KMS-11 (cell line): ENCODE measurements around the gene EPS15.
A peak's percentile ranks its signal among the peaks of the same experiment; 100 is the strongest.

ENCODE experiments used
- H2AFZ ChIP-seq: fragments of 200-600 bp; sonication (generic); 2 replicates; pipeline ENCODE4 v1.6.1; 2016; ENCODE audit warnings: antibody characterized with exemption, mixed run types, low read depth
- H3K27ac ChIP-seq: fragments of 200-600 bp; sonication (generic); 2 replicates; pipeline ENCODE4 v1.6.1; 2016; ENCODE audit warnings: mild to moderate bottlenecking, mixed run types
- H3K27me3 ChIP-seq: fragments of 200-600 bp; sonication (generic); 2 replicates; pipeline ENCODE4 v1.6.1; 2017; ENCODE audit warnings: mild to moderate bottlenecking, low read depth, mixed run types, moderate library complexity; ENCODE audit not compliant: insufficient read depth
- H3K36me3 ChIP-seq: fragments of 200-600 bp; sonication (generic); 2 replicates; pipeline ENCODE4 v1.6.1; 2017; ENCODE audit warnings: mild to moderate bottlenecking, mixed run types; ENCODE audit not compliant: insufficient read depth
- H3K4me1 ChIP-seq: fragments of 200-600 bp; sonication (generic); 2 replicates; pipeline ENCODE4 v1.6.1; 2016; ENCODE audit warnings: mild to moderate bottlenecking, low read depth, mixed run types; ENCODE audit not compliant: poor library complexity, severe bottlenecking
- H3K4me2 ChIP-seq: fragments of 200-600 bp; sonication (generic); 2 replicates; pipeline ENCODE4 v1.7.0; 2016; ENCODE audit warnings: mild to moderate bottlenecking, mixed run types
- H3K4me3 ChIP-seq: fragments of 200-600 bp; sonication (generic); IDR thresholded peaks from 2 replicates; pipeline ENCODE4 v1.6.1; 2017; ENCODE audit warnings: low read depth, low read length, mixed read lengths; ENCODE audit not compliant: insufficient read depth
- H3K79me2 ChIP-seq: fragments of 200-600 bp; sonication (generic); 2 replicates; pipeline ENCODE4 v1.6.1; 2016; ENCODE audit warnings: low read depth, mixed run types; ENCODE audit not compliant: insufficient read depth
- H3K9ac ChIP-seq: fragments of 200-600 bp; sonication (generic); 2 replicates; pipeline ENCODE4 v1.6.1; 2016; ENCODE audit warnings: mild to moderate bottlenecking, mixed run types
- H4K20me1 ChIP-seq: fragments of 200-600 bp; sonication (generic); 2 replicates; pipeline ENCODE4 v1.6.1; 2016; ENCODE audit warnings: mild to moderate bottlenecking, mixed run types; ENCODE audit not compliant: insufficient read depth
- TF ChIP-seq, protein P1 (sequence below): fragments of 200-600 bp; sonication (generic); conservative IDR thresholded peaks from 2 replicates; pipeline ENCODE4 v1.6.1; 2017; ENCODE audit warnings: low read depth, mild to moderate bottlenecking, antibody characterized with exemption, low read length, moderate library complexity, mixed read lengths

The EPS15 gene

DNA sequence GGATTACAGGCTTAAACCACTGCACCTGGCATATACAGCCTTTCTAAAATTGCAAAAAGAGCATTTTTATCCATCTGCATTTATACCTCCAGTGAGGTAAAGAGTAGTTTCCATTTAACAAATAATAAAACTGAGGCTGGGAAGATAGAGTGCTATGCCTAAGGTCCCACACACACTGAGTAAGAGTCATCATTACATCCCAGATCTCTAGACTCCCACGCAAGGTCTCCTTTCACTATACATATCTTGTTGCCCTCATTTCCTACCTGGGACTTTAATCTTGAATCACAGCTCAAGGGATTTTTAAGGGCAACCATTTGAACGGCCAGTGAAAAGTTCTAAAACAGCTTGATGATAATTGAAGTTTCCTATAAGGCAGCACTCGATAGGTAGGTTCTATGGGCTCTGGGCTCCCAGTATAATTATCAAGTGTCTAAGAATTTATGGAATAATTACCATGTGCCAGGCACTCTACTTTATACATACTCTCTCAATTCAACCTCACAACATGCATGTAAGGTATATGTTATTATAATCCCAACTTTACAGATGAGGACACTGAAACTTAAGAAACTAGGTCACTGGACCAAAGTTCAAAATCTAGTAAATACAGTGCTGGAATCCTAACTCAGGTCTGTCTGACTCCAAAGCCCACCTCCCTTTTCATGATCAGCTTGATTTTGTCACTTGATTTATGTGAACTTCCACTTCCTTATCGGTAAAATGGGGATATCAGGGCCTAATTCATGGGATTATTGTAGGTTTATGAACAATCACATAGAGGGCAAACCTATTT is 23.3 kb upstream of the EPS15 start:
- Histone ChIP-seq H3K4me1 (no peaks in the 10 kb centered on the region), H3K36me3 (no peaks in the 10 kb centered on the region), H3K79me2 (no peaks in the 10 kb centered on the region), H4K20me1 (no peaks in the 10 kb centered on the region), H2AFZ (no peak overlapping the region), H3K27me3 (no peaks in the 10 kb centered on the region), H3K27ac (no peak overlapping the region), H3K4me3 (no peak overlapping the region), H3K4me2 (no peak overlapping the region), H3K9ac (no peak overlapping the region)
- TF ChIP-seq, protein P1, sequence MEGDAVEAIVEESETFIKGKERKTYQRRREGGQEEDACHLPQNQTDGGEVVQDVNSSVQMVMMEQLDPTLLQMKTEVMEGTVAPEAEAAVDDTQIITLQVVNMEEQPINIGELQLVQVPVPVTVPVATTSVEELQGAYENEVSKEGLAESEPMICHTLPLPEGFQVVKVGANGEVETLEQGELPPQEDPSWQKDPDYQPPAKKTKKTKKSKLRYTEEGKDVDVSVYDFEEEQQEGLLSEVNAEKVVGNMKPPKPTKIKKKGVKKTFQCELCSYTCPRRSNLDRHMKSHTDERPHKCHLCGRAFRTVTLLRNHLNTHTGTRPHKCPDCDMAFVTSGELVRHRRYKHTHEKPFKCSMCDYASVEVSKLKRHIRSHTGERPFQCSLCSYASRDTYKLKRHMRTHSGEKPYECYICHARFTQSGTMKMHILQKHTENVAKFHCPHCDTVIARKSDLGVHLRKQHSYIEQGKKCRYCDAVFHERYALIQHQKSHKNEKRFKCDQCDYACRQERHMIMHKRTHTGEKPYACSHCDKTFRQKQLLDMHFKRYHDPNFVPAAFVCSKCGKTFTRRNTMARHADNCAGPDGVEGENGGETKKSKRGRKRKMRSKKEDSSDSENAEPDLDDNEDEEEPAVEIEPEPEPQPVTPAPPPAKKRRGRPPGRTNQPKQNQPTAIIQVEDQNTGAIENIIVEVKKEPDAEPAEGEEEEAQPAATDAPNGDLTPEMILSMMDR = no peak

DNA sequence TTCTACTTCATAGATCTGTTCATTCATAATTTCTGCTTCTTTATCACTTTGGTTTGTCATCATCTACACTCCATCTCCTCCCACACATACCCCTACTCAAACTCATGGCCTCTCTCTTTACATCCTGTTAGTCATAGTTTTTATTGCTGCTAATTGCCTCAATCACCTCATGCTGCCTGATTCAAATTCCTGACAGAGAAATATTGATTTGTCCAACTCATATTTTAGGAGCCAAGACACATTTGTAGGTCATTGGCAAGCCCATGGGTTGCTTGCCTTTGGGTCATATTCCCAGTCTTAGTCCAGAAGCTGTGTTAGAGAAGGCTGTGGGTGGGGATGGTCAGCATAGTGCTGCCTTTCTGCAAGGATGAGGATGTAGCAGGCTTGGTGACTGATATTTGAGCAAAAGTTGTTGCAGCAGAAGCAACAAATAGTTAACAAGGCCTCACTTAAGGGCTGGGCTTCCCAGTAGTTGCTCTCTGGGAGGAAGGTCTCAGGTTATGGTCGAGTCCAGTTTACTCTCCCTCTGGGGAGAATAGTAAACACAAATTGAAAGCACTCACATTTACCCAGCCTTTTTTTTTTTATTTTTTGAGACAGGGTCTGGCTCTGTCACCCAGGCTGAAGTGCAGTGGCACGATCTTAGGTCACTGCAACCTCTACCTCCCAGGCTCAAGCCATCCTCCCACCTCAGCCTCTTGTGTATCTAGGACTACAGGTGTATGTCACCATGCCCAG is 22.4 kb upstream of the EPS15 start:
- no peak overlapping the region for H3K4me3 ChIP-seq
- H3K4me2 ChIP-seq = no peak overlapping the region
- no peak overlapping the region for H2AFZ ChIP-seq
- H3K27me3 ChIP-seq = no peaks in the 10 kb centered on the region
- no peak overlapping the region for H3K9ac ChIP-seq
- H3K79me2 ChIP-seq = no peaks in the 10 kb centered on the region
- no peaks in the 10 kb centered on the region for H3K4me1 ChIP-seq
- no peak overlapping the region for H3K27ac ChIP-seq
- TF ChIP-seq, protein P1 = no peak
- no peaks in the 10 kb centered on the region for H4K20me1 ChIP-seq
- H3K36me3 ChIP-seq = no peaks in the 10 kb centered on the region

DNA sequence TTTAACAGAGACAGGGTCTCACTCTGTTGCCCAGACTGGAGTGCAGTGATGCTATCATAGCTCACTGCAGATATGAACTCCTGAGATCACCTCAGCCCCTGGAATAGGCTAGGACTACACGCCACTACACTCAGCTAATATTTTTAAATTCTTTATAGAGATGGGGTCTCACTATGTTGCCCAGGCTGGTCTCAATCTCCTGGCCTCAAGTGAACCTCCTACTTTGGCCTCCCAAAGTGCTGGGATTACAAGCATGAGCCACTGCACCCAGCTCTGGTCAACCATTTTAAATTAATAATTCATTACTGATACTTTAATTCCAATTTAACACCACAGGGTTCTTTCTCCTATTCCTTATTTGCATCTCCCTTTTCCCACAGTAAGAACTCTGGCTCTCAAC is 18.5 kb upstream of the EPS15 start:
- no peaks in the 10 kb centered on the region for H3K27me3 ChIP-seq
- no peak overlapping the region for H3K9ac ChIP-seq
- H3K4me3 ChIP-seq = no peak overlapping the region
- no peaks in the 10 kb centered on the region for H3K36me3 ChIP-seq
- H3K4me1 ChIP-seq = no peaks in the 10 kb centered on the region
- H3K27ac ChIP-seq = no peak overlapping the region
- H3K4me2 ChIP-seq = no peak overlapping the region
- H3K79me2 ChIP-seq = no peaks in the 10 kb centered on the region
- no peak overlapping the region for H2AFZ ChIP-seq
- TF ChIP-seq, protein P1 = no peak
- no peaks in the 10 kb centered on the region for H4K20me1 ChIP-seq

DNA sequence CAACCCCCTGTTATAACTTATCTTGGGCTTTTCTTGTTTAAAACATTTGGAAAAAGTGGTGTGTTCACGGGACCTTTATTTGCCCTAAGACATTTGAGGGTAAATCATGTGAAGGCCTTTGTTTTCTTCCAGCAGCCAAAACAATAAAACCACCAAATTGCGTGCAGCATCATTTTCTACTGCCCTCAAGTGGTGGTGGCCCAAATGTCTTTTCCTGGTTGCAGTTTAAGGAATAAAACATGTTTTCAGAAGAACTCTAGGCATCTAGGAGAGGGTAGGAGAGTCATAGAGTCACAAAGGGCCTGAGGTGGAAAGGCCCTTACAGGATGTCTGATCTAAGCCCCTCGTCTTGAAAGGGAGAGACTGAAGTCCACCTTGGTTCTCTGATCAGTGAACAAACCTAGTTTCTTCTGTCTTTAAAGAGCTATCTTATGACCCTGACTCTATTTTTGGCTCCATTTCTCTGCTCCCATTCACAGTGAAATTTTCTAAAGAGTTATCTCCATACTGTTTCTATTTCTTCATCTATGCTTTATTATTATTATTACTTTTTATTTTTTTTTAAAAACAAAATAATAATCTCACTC is 16.0 kb upstream of the EPS15 start:
- Histone ChIP-seq H3K36me3 (no peaks in the 10 kb centered on the region), H4K20me1 (no peaks in the 10 kb centered on the region), H3K4me3 (no peak overlapping the region), H3K4me1 (no peaks in the 10 kb centered on the region), H3K27ac (no peak overlapping the region), H3K9ac (no peak overlapping the region), H3K4me2 (no peak overlapping the region), H2AFZ (peak overlapping the region; percentile 10; the same call in 1 of the 2 replicates), H3K27me3 (no peaks in the 10 kb centered on the region), H3K79me2 (no peaks in the 10 kb centered on the region)
- TF ChIP-seq, protein P1 = peak; percentile 25; the same call in 1 of the 2 replicates
